ENCODE measurements around the gene TSSK3. TPM values are rescaled to one million over a fixed set of nuclear protein-coding genes. Genes with fewer than 3 reads are reported as not detected.

Gene TSSK3
- polyA plus RNA-seq, 1 experiment = 0.33 TPM

DNA sequence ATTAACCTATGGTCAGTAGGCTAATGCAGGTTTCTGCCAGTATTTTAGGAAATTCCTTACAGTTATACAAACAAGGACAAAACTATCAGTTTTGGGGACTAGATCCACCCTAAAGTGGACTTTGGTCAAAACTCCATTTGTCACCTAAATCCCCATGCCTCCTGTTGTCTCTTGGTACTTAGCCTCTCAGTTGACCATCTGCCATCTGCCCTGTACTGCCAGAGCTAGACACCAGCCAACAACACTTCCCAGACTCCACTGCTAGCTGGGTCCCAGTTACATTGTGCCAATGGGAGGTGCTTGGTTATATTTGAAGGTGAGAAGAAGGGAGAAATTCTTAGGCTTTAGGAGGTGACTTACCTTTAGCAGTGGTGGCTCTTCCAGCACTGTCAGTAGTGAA, 48.9 kb downstream of the TSSK3 start:
- no peak for DNase-seq (ENCODE audit: low read depth, low spot score)
- ChIA-PET POLR2A (no interaction called here), CTCF (interaction anchor here (0.5 to 7.3 kb wide), 4 partner anchors 10 to 482 kb away, joined by 3 to 81 read pairs (median 6); no protein-coding TSS in a partner anchor)
- H3K4me3 ChIP-seq (ENCODE audit: low read depth, low read length) = no peak overlapping the region
- H3K9me3 ChIP-seq (ENCODE audit: control insufficient read depth, insufficient read depth, low read length) = peaks cover 3% of the 10 kb centered on the region; the same call in 1 of the 2 replicates
- H3K27ac ChIP-seq (ENCODE audit: low read depth, low read length) = no peak overlapping the region
- H3K27me3 ChIP-seq (ENCODE audit: control insufficient read depth, insufficient read depth, low read length) = peaks cover 7% of the 10 kb centered on the region
- TF ChIP-seq, protein P1, sequence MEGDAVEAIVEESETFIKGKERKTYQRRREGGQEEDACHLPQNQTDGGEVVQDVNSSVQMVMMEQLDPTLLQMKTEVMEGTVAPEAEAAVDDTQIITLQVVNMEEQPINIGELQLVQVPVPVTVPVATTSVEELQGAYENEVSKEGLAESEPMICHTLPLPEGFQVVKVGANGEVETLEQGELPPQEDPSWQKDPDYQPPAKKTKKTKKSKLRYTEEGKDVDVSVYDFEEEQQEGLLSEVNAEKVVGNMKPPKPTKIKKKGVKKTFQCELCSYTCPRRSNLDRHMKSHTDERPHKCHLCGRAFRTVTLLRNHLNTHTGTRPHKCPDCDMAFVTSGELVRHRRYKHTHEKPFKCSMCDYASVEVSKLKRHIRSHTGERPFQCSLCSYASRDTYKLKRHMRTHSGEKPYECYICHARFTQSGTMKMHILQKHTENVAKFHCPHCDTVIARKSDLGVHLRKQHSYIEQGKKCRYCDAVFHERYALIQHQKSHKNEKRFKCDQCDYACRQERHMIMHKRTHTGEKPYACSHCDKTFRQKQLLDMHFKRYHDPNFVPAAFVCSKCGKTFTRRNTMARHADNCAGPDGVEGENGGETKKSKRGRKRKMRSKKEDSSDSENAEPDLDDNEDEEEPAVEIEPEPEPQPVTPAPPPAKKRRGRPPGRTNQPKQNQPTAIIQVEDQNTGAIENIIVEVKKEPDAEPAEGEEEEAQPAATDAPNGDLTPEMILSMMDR (IDR thresholded peaks at IDR 0.05; ENCODE audit: low read depth, low read length) = no peak

DNA sequence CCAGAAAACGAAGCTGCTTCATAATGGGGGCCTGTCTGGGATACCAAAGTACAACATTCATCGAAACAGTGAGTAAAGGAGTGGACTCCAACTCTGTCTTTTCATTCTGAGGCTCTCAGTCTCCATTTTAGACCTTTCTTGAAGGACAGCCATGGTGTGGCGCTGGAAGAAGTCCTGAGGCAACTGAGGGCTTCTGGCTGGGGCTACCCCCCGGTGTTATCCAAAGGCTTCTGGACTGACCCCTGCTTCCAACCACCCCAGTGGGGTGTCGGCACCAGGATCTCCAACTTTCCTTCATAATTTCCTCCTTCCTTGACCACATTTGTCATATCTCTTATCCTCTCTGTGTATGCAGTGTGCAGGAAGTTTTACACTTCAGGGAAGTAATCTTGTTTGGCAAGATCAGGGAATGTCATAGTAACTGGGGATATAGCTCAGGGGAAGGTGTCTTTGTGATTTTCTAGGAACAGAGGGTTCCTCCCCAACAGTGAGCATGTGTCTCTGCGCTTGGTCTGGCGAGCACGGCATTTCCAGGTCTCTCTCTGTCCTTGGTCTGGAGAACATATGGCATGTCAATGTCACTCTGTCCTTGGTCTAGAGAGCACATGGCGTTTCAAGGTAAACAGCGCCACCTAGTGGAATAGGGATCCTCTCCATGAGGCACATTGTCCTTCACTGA, 51.3 kb downstream of the TSSK3 start:
- POLR2A ChIA-PET = interaction anchor here (1.2 kb wide), 1 partner anchor 12 kb away, joined by 3 read pairs; no protein-coding TSS in a partner anchor
- H3K27ac ChIP-seq (ENCODE audit: low read depth, low read length) = no peak overlapping the region
- no peak for DNase-seq (ENCODE audit: low read depth, low spot score)
- peaks cover 2% of the 10 kb centered on the region for H3K27me3 ChIP-seq (ENCODE audit: control insufficient read depth, insufficient read depth, low read length)
- CTCF ChIA-PET = interaction anchor here (0.9 to 7.3 kb wide), 9 partner anchors 9 to 250 kb away, joined by 3 to 81 read pairs (median 4); partner anchors contain the start of genes RBBP4 and ZBTB8OS
- TF ChIP-seq, protein P1 (IDR thresholded peaks at IDR 0.05; ENCODE audit: low read depth, low read length) = peak; percentile 83
- H3K9me3 ChIP-seq (ENCODE audit: control insufficient read depth, insufficient read depth, low read length) = peaks cover 3% of the 10 kb centered on the region; the same call in 1 of the 2 replicates
- no peak overlapping the region for H3K4me3 ChIP-seq (ENCODE audit: low read depth, low read length)

Other genes with a start within 250 kb of the TSSK3 start
- 49.3 and 52.8 TPM in 2 replicates for gene TXLNA, start 182.9 kb upstream of the TSSK3 start, polyA plus RNA-seq (2011; rRNA removed)
- 17.6 and 20.8 TPM in 2 replicates for gene CCDC28B, start 161.9 kb upstream of the TSSK3 start, polyA plus RNA-seq (2011; rRNA removed)
- gene IQCC, start 156.9 kb upstream of the TSSK3 start, polyA plus RNA-seq (2011; rRNA removed) = 1.2 and 1.3 TPM in 2 replicates
- gene DCDC2B, start 153.4 kb upstream of the TSSK3 start, polyA plus RNA-seq (2011; rRNA removed) = not detected in 2 replicates
- 17.3 and 18.6 TPM in 2 replicates for gene TMEM234, start 140.2 kb upstream of the TSSK3 start, polyA plus RNA-seq (2011; rRNA removed)
- 357 and 399 TPM in 2 replicates for gene EIF3I, start 140.1 kb upstream of the TSSK3 start, polyA plus RNA-seq (2011; rRNA removed)
- 0.40 and 0.43 TPM in 2 replicates for gene FAM167B, start 115.3 kb upstream of the TSSK3 start, polyA plus RNA-seq (2011; rRNA removed)
- gene LCK, start 111.3 kb upstream of the TSSK3 start, polyA plus RNA-seq (2011; rRNA removed) = not detected in 2 replicates
- 157 and 172 TPM in 2 replicates for gene HDAC1, start 70.5 kb upstream of the TSSK3 start, polyA plus RNA-seq (2011; rRNA removed)
- 196 and 200 TPM in 2 replicates for gene MARCKSL1, start 26.3 kb upstream of the TSSK3 start, polyA plus RNA-seq (2011; rRNA removed)
- 1.4 and 1.6 TPM in 2 replicates for gene FAM229A, start 54 bp upstream of the TSSK3 start, polyA plus RNA-seq (2011; rRNA removed)
- 45.3 and 53.1 TPM in 2 replicates for gene BSDC1, start 31.9 kb downstream of the TSSK3 start, polyA plus RNA-seq (2011; rRNA removed)
- gene ZBTB8B, start 102.5 kb downstream of the TSSK3 start, polyA plus RNA-seq (2011; rRNA removed) = not detected in 2 replicates
- 5.0 and 7.2 TPM in 2 replicates for gene ZBTB8A, start 176.9 kb downstream of the TSSK3 start, polyA plus RNA-seq (2011; rRNA removed)